DMS153 (cell line): ENCODE results near the gene KCTD14.
"Not testable (repeated sequence)": the region's sequence is repeated elsewhere in the genome, so short reads cannot be mapped to it uniquely, and the experiment has no call there.

Source experiments
- DNase-seq: peaks from one replicate; lab custom pipeline; 2025; lab: John Stamatoyannopoulos, UW

The KCTD14 gene, protein sequence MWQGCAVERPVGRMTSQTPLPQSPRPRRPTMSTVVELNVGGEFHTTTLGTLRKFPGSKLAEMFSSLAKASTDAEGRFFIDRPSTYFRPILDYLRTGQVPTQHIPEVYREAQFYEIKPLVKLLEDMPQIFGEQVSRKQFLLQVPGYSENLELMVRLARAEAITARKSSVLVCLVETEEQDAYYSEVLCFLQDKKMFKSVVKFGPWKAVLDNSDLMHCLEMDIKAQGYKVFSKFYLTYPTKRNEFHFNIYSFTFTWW

DNA sequence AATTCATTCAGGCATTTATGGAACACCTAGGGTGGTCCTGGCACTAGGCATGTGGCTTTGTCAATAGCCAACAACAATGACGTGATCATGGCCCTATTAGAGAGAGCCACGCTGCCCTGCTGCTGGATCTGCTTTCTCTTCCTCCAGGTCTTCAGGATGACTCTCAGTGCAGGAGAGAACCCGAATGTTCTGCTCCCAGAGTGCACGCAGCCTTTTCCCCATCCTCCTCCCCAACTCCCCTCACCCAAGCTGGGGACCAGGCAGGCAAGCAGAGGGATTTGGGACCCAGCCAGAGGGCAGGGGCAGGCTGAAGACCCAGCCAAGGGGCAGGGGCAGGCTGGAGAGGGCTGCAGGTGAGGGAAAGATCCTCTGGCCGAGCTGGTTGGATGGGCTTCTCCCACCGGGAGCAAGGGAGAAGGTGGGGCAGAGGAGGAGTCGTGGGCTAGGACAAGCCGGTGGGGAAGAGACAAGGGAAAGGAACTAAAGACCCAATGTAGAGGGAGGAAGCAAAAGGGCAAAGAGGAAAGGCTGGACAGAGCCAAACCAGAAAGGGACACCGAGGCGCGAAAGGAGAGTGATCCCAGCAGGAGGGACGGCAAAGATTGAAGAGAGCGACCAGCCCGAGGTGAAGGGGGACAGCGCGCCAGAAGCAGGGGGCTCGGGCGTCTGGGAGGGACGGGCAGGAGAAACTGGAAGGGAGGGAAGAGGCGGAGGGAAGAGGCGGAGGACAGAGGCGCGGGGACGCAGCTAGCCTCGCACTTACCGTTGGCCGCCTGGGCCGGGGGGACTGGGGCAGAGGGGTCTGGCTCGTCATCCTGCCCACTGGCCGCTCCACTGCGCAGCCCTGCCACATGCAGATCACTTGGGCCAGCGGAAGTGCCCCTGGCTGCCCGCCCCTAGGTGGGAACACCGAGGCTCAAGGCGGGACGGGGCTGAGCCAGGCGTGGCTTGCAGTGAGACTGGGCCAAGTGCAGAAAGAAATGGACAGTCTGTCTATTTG lies at the start of gene KCTD14:
Gene KCTD14, minus strand, starts transcription at position 880 of the 1,000 bp plus-strand sequence. Its CDS starts 27 bp downstream, at position 853.
- peak; percentile 25 for DNase-seq

DNA sequence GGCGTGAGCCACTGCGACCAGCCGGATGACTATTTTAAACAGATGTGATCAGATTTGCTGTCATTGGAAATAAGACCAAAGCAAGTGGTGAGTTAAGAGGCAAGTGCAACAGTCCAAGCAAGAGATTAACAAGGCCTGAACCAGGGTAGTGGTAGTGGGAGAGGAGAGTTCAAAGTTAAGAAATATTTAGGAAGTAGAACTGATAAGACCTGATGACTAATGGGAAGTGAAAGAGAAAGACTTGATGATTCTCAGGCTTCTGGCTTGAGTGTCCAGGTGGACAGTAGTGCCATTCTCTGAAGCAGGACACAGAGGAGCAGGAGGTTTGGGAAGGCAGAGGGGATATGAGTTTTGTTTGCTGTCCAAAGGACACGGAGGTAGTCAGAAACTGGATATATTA lies 49.4 kb upstream of the KCTD14 start:
- DNase-seq = no peak

DNA sequence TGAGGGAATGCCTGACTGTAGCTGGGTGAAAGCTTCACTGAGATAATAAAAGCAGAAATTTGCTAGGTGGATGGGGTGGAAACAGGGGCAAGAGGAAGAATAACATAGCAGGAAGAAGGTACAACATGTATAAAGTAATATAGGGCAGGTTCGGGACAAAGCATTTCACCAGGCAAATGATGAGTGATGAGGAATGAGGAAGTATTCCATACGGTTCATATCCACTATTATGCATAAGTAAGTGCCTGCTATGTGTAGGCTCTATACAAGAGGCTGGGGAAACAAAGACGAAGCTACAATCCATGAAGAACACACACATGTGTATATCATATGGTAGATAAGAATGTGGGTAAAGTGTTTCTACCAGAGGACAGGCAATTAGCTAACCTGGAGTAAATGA lies 48.6 kb upstream of the KCTD14 start:
- no peak for DNase-seq

DNA sequence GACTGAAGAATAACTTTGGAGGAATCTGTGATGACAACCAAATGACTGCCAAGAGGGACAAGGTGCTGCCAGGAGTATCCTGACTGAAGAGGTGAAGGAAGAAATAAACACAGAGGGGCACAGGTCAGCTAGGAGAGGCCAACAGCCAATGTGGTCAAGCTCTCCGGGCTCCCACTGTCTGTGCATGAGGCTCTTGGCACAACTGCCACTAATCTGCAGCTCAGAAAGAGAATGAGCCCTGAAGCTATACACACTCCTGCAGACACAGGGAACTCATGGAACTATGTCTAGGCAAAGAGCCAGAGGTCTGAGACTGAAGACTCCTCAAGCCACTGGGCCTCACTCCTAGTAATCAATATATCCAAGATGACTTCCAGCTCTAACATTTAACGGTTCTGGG lies 47.5 kb upstream of the KCTD14 start:
- DNase-seq = no peak

DNA sequence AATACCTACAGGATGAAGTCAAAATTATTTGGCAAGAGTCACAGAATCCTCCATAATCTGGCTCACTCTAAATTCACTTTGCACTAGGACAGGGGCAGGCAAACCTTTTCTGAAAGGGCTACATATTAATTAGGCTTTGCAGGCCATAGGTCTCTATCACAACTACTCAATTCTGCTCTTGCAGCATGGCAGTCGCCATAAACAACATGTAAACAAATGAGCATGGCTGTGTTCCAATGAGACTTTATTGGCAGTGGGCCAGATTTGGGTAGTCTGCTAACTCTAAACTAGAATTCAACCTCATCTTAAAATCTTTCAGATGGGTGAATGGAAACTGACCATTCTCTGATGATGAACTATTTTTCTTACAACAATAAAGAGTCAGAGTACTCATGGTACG lies 46.4 kb upstream of the KCTD14 start:
- DNase-seq = peak; percentile 23

DNA sequence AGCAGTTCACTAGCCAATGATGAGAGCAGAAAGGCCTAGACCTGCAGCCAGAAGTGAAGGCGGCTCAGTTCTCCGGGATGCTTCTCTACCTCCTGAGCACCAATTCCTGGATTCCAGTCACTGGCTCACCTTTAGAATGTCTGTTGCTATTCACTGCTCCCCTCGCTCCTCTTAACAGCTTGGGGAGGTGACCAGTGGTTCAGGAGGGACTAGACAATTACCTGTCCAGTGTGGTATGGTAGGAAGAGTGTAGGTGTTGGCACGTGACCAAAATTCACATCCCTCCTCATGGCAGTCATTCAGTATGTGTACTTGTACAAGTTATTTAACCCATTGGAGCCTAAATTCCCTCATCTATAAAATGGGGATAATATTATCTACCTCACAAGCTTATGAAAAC lies 44.6 kb upstream of the KCTD14 start:
- no peak for DNase-seq

DNA sequence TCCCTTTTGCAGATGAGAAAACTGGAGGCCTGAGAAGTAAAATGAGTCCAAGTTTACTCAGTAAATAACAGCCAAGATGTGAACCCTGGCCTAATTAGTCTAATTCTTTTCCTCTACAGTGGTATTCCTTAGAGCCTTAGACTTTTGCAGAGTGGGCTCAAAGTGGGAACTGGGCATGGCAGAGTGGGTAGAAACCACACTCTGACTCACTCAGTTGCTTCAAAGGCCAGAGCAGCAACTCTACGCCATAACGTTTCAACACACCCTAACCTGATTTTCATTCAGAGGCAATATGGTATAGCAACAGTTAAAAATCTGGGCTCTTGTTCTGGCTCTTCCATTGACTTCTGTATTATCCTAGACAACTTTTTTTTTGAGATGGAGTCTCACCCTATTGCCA lies 43.4 kb upstream of the KCTD14 start:
- DNase-seq = no peak

DNA sequence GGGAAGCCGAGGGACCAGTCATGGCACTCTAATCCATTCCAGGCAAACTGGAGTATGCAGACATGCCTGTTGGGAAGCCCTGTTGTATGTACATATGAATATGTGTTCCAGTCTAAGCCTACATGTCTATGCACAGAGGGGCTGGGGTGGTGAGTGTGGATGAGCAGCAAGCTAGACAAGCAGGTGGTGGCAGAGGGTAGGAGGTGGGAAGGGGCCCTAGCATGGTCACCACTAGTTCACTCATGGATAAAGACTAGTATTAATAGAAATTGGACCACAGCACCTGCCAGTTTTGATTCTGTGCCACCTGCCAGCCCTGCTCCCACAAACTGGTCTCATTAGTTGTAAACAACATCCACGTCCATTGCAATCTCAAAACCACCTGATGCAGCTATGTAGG lies 42.1 kb upstream of the KCTD14 start:
- DNase-seq = no peak

DNA sequence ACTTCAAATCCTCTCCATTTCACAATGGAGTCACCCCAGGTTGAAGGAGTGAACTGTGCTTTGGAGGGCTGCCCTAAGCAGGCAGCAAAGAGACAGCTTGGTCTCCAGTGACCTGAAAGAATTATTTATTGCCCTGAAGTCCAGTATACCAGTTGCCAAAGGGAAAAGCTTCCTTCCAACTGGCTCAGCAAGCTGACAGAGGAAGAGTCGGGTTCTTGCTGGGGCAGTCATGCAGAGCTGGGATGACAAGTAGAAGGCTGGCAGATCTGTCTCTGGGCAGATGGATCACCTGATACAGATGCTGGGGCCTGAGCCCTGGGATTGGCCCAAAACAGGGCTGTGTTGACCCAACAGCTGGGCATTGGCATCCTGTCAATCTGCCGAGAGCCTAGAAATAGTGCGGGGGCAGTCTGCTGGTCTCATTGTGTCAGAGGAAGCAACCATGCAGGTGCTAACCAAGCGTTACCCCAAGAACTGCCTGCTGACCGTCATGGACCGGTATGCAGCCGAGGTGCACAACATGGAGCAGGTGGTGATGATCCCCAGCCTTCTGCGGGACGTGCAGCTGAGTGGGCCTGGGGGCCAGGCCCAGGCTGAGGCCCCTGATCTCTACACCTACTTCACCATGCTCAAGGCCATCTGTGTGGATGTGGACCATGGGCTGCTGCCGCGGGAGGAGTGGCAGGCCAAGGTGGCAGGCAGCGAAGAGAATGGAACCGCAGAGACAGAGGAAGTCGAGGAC lies 40.5 kb upstream of the KCTD14 start, which contains the start of gene THRSP:
Gene THRSP, plus strand, starts transcription at position 422 of the 742 bp plus-strand sequence. Its CDS starts 21 bp downstream, at position 443.
- DNase-seq = no peak

DNA sequence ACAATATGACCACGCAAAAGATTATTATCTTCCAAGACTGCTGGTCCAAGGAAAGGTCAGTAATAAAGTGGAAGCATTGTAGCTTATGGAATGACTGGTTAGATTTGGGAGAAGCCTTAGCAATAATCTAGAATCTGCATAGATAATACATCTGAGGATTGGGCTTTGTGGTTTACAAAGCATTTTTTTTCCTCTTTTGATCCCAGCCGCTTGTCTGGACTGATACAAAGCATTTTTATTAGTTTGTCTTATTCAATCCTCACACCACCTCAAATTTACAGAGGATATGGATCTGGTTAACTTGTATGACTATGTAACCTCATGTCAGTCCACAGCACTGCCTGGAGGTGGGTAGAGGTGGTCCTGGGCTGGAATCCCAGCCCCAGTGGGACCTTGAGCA lies 39.6 kb upstream of the KCTD14 start:
- DNase-seq = no peak

DNA sequence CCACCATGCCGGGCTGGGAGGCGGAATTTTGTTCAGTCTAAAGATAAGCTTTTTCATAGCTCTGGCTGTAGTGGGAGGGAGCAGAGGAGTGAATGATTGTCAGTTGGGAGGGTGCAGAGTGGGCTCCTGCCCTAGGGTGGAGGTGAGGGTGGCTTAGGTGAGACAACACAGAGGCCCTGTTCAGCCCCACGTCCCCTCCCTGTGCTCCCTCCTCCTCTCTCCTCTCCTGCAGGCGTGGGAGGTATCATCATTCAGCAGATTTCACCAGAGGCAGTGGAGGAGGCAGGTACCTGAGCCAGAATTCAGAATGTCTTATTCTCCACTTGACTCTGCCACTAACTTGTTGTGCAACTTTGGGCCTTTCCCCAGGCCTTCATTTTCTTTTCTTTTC lies 38.8 kb upstream of the KCTD14 start:
- DNase-seq = no peak

DNA sequence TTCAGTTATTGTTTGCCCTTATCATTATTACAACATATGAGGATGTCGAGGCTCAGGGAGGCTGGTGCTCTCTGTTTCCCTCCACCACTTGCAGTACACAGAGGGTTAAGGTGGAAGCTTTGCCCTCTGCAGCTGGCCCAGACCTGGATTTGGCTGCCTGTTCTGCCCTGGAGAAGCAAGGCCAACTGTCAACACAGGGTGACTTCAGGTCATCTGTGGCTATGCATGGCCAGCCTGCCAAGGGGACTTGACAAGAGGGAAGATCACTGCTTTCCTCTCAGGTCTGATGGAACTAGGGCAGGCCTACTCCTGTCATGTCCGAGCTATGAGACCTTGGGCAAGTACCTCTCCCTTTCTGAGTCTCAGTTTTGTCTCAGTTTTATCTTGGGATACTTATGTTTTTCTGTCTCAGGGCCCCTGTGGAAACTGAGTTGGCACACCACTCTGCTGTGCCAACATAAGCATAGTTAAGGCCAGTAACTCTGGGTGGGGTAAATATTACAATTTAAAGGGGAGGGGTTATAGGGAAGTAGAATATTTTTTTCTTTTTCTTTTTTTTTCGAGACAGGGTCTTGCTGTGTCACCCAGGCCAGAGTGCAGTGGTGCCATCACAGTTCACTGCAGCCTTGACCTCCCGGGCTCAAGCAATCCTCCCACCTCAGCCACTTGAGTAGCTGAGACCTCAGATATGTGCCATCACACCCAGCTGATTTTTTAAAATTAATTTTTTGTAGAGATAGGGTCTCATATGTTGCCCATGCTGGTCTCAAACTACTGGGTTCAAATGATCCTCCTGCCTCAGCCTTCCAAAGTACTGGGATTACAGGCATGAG lies 38.2 kb upstream of the KCTD14 start:
- no peak for DNase-seq

DNA sequence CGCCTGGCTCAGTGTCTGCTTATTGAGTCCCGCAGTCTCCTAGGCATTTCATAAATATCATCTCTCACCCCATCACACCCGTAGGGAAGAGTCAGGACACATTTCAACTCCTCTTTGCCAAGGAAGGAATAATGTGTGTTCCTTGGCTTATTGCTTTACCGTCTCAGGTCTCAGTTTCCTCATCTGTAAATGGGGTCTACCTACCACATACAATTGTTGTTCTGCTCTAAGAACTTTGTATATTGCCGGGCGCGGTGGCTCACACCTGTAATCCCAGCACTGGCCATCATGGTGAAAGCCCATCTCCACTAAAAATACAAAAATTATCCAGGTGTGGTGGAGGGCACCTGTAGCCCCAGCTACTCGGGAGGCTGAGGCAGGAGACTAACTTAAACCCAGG lies 37.5 kb upstream of the KCTD14 start:
- no peak for DNase-seq

DNA sequence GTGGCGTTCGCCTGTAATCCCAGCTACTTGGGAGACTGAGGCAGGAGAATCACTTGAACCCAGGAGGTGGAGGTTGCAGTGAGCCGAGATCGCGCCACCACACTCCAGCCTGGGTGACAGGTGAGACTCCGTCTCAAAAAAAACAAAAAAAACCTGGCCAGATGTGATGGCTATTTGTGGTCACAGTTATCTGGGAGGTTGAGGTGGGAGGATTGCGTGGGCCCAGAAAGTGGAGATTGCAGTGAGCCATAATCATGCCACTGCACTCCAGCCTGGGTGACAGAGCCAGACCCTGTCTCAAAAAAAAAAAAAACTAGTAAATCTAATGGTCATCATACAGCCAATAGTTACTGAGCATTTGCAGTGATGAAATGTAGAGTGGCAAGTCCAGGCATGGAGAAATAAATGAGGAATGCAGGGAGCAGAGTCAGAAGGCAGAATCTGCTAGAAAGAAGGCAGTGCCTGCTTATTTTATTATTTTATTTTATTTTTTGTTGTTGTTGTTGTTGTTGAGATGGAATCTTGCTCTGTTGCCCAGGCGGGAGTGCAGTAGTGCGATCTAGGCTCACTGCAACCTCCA lies 36.8 kb upstream of the KCTD14 start:
- not testable (repeated sequence) for DNase-seq

DNA sequence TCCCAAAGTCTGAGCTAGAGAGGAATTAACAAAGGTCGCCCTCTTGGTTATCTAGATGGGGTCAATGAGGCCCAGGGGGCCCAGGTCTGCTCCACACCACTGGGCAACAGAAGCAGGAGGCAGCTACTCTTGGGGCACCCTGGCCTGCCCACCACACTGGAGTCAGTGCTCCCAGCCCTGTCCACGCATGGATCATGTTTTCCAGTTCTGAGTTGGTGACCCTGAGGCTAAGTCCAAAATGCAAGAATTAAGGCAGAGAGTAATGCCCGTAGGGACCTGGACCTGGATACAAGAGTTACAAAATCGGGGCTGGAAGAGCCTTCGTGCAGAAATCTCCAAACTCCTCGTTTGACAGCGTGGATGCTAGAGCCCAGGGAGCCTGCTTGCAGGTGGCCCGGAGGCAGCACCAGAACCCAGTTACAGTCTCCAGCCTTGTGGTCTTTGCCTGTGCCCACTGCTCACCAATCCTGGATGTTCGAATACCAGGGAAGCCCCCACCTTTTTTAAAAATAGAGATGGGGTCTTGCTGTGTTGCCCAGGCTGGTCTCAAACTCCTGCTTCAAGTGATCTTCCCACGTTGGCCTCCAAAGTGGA lies 34.5 kb upstream of the KCTD14 start:
- no peak for DNase-seq

DNA sequence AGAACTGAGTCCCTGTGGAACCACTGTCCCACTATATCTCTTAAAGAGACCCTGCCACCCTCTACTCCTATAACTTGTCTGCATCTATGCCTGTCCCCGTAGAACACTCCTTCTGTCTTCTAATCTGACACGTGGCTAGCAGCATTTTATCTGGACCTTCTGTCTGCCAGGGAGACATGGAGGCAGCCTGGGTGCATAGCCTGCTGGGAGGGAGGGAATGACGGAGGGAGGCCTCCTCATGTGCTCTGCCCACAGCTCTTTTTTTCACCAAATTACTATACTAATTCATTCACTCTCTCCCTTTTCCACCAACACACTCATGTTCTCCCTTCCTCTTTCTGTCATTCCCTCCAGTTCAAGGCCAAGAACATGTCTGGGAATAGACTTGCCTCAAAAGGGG lies 33.0 kb upstream of the KCTD14 start:
- DNase-seq = no peak

DNA sequence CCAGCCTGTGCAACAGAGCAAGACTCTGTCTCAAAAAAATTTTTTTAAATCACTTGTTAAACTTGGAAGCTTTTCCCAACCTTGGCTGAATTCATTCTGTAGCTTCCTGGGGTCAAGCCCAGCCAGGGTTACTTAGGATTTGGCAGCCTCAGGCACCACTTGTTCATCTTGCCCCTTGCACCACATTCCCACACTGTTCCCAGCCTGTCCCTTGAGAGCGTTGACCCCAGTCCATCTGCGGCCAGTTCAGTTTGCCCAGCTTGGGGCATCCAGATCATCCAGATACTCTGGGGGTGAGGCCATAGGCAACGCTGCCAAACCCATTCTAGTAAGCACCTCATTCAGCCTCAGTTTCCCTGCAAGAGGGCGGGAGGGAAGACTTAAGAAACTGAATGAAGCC lies 31.9 kb upstream of the KCTD14 start:
- DNase-seq = no peak

DNA sequence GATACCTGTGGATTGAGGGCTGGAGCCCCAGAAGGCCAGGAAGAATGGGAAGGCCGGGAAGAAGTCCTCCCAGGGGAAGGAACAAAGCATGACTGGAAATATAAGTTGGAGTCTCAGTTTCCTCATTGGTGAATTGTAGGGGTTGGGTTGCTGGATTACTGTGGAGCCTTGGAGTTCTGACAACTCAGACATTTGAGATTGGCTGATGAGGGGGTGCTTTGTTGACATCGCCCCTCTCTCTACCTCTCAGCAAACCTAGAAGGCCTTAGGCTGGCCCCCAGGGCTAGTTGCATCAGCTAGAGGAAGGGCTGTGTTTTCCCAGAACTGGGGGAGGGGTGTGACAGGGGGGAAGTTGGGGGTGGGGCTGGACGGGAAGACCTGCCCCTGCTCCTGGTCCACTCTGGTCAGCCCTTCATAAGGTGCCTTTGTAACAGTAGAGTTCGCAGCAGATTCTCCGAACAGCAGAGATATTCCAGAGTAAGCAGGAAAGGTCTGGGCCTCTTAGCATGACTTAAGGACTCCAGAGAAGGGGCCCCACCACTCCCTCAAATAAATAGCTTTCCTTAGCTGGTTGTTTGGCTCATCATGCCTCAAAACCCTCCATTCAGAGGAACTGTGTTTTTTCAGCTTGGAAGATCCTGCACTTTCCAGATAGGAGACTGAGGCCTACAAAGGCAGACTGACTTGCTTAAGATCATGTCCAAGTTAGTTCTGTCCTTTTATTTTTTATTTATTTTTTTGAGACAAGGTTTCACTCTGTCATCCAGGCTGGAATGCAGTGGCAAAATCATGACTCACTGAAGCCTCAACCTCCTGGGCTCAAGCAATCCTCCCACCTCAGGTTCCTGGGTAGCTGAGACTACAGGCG lies 28.1 kb upstream of the KCTD14 start:
- no peak for DNase-seq

DNA sequence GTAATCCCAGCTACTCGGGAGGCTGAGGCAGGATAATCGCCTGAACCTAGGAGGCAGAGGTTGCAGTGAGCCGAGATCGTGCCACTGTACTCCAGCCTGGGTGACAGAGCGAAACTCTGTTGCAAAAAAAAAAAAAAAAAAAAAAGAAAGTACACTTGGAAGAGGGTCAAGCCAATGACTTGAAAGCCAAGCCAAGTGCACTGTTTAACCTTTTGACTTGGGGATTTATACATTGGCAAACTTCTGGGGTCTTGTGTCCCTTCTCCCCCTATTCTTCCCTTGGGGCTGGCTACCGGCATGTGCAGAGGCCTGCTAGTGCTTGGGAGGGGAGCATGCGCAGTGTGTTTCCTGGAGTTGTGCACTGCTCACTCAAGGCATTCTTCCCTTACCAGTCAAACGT lies 26.3 kb upstream of the KCTD14 start:
- no peak for DNase-seq

DNA sequence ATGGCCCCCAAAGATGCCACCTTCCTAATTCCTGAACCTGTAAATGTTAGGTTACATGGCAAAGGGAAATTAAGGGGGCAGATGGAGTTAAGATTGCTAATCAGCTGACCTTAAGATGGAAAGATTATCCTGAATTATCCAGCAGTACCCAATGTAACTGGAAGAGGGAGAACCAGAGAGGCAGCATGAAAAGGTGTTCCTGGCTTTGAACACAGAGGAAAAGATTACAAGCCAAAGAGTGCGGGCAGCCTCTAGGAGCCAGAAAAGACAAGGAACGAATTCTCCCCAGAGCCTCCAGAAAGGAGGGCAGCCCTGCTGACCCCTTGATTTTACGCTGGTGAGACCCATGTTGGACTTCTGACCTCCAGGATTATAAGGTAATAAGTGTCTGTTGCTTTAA lies 25.5 kb upstream of the KCTD14 start:
- DNase-seq = no peak
